Measurements from ENCODE around the gene H1-8.

The H1-8 gene

DNA sequence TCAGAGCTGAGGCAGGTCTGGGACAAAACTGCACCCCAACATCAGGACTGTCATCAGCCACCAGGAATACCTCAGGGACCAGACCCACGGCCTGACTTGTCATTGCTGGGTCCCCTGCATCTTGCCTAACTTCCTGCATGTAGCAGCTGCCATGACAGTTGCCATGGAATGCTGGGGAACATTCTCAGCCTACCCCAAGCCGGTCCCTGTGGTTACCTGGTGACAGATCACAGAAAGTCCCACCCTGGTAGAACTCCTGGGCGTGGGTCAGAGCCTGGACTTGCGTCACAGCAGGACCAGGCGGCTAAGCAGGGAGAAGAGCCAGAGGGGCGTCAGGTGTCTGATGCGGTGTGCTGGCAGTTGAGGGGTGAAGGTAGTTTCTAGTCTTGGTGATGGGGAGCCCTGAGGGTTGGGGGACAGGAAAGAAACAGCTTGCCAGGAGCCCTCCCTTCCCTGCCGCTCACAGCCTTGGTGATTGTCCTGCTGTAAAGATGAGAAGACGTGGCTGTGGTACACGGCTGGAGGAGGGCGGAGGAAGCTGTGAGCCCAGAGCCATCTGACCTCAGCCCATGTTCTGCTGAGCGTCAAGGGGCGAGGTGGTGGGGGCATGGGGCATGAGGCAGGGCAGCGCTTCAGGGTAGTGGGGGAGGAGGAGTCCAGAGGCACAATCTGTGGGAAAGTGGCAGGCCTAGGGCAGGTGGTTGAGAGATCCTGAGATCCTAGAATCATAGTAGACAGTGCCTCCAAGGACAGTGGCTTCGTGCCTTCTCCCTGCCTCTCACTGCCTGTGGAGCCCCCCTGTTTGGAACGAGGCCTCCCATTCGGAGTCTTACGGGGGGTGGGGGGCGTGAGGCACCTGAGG lies 5.4 kb downstream of the H1-8 start:
- no peak overlapping the region for H3K4me3 ChIP-seq (ENCODE audit: low read depth, low read length)
- TF ChIP-seq, protein P1, sequence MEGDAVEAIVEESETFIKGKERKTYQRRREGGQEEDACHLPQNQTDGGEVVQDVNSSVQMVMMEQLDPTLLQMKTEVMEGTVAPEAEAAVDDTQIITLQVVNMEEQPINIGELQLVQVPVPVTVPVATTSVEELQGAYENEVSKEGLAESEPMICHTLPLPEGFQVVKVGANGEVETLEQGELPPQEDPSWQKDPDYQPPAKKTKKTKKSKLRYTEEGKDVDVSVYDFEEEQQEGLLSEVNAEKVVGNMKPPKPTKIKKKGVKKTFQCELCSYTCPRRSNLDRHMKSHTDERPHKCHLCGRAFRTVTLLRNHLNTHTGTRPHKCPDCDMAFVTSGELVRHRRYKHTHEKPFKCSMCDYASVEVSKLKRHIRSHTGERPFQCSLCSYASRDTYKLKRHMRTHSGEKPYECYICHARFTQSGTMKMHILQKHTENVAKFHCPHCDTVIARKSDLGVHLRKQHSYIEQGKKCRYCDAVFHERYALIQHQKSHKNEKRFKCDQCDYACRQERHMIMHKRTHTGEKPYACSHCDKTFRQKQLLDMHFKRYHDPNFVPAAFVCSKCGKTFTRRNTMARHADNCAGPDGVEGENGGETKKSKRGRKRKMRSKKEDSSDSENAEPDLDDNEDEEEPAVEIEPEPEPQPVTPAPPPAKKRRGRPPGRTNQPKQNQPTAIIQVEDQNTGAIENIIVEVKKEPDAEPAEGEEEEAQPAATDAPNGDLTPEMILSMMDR (IDR thresholded peaks at IDR 0.05; ENCODE audit: low read depth, low read length): no peak

GRCh38 chr3:129549006-129549800 lies 6.2 kb downstream of the H1-8 start:
- H3K4me3 ChIP-seq (ENCODE audit: low read depth, low read length): no peak overlapping the region
- TF ChIP-seq, protein P1 (IDR thresholded peaks at IDR 0.05; ENCODE audit: low read depth, low read length): no peak

DNA sequence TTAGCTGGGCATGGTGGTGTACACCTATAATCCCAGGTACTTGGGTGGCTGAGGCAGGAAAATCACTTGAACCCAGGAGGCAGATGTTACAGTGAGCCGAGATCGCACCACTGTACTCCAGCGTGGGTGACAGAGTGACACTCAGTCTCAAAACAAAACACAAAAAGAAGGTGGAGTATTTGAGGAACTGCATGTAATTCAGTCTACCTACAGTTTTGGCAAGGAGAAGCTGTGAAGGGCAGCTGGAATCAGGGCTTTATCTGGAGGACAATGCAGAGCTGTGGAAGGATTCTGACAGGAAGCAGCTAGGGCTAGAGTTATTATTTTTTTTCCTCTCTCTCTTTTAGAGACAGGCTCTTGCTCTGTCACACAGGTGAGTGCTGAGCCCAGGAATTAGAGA lies 6.8 kb downstream of the H1-8 start:
- TF ChIP-seq, protein P1 (IDR thresholded peaks at IDR 0.05; ENCODE audit: low read depth, low read length): no peak
- no peak overlapping the region for H3K4me3 ChIP-seq (ENCODE audit: low read depth, low read length)

- H3K4me3 ChIP-seq (ENCODE audit: low read depth, low read length): no peak overlapping the region
- TF ChIP-seq, protein P1 (IDR thresholded peaks at IDR 0.05; ENCODE audit: low read depth, low read length): no peak
Measured at GRCh38 chr3:129552287-129553050, 9.5 kb downstream of the H1-8 start.

- TF ChIP-seq, protein P1 (IDR thresholded peaks at IDR 0.05; ENCODE audit: low read depth, low read length): no peak
- H3K4me3 ChIP-seq (ENCODE audit: low read depth, low read length): no peak overlapping the region
Measured at GRCh38 chr3:129553171-129553570, 10.2 kb downstream of the H1-8 start.

DNA sequence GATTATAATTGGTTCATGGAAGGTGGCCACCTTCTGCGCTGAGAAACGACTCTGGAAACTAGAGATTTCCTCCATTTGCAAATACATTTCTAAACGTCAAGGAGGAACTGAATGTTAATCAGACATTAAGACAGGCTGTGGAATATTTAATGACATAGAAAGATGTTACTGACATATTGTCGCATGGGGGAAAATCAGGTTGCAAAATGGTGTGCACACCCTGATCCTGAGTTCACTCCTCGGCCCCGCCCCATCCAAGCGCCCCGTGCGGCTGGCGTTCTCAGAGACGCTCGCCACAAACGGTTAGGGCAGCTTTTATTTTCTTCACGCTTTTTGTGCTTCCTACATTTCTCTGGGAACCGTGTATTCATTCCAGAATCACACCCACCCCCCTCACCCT lies 10.7 kb downstream of the H1-8 start:
- H3K4me3 ChIP-seq (ENCODE audit: low read depth, low read length): no peak overlapping the region

More for the DNA sequence above, 10.7 kb downstream of the H1-8 start:
- TF ChIP-seq, protein P1 (IDR thresholded peaks at IDR 0.05; ENCODE audit: low read depth, low read length): no peak

Measured in WI38 (cell line).